ENCODE measurements around the gene PLXNA4.

Gene PLXNA4

DNA sequence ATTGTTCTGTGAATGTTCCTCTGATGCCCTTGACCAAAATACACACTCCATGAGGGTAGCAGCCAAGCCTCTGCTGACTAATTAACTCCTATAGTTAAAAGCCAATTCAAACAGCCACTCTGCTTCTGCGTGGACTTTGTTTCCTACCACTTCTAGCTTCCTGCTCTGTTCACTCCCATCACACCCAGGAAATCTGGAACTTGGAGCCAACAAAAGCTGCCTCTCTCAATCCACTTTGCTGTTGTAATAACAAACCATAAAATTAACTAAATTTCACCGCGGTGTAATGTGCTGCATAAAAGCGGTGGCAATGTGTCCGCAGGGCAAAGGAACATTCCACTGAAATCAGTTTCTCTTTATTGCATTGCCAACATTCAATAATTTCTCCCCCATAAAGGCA lies 239.5 kb downstream of the PLXNA4 start:
- POLR2A ChIA-PET = no interaction called here
- CTCF ChIA-PET = interaction anchor here (0.9 to 3.1 kb wide), 4 partner anchors 12 to 1098 kb away, joined by 3 to 13 read pairs (median 6); no protein-coding TSS in a partner anchor
- DNase-seq (ENCODE audit: extremely low spot score) = no peak
- TF ChIP-seq, protein P1, sequence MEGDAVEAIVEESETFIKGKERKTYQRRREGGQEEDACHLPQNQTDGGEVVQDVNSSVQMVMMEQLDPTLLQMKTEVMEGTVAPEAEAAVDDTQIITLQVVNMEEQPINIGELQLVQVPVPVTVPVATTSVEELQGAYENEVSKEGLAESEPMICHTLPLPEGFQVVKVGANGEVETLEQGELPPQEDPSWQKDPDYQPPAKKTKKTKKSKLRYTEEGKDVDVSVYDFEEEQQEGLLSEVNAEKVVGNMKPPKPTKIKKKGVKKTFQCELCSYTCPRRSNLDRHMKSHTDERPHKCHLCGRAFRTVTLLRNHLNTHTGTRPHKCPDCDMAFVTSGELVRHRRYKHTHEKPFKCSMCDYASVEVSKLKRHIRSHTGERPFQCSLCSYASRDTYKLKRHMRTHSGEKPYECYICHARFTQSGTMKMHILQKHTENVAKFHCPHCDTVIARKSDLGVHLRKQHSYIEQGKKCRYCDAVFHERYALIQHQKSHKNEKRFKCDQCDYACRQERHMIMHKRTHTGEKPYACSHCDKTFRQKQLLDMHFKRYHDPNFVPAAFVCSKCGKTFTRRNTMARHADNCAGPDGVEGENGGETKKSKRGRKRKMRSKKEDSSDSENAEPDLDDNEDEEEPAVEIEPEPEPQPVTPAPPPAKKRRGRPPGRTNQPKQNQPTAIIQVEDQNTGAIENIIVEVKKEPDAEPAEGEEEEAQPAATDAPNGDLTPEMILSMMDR (IDR thresholded peaks at IDR 0.05; ENCODE audit: control extremely low read depth, extremely low read depth, low read depth, missing control alignments) = no peak

DNA sequence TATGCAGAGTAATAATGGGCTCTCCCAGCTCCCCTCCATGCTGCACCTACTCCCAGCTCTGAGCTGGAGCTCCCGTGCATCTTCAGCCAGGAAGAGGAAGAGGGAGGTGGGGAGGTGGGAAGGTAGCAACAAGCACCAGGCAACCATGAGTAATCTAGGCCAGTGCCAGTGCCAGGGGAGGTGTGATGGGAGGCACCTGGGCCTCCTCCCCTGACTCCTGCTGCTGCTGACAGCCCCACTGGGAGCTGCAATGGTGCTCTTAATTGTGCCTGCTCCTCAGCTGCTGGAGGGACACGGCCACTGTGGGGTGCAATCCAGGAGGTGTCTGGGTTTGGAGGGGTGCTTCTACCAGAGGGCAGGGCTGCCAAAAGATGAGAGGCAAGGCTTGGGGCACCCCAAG lies 243.0 kb downstream of the PLXNA4 start:
- ChIA-PET POLR2A (no interaction called here), CTCF (no interaction called here)
- TF ChIP-seq, protein P1 (IDR thresholded peaks at IDR 0.05; ENCODE audit: control extremely low read depth, extremely low read depth, low read depth, missing control alignments) = no peak
- DNase-seq (ENCODE audit: extremely low spot score) = no peak

- TF ChIP-seq, protein P1 (IDR thresholded peaks at IDR 0.05; ENCODE audit: control extremely low read depth, extremely low read depth, low read depth, missing control alignments) = no peak
- ChIA-PET POLR2A (no interaction called here), CTCF (interaction anchor here (5.1 kb wide), 1 partner anchor 10 kb away, joined by 20 read pairs; no protein-coding TSS in a partner anchor)
- no peak for DNase-seq (ENCODE audit: extremely low spot score)
These were observed 247.5 kb downstream of the PLXNA4 start for GRCh38 chr7:132328760-132329159.

DNA sequence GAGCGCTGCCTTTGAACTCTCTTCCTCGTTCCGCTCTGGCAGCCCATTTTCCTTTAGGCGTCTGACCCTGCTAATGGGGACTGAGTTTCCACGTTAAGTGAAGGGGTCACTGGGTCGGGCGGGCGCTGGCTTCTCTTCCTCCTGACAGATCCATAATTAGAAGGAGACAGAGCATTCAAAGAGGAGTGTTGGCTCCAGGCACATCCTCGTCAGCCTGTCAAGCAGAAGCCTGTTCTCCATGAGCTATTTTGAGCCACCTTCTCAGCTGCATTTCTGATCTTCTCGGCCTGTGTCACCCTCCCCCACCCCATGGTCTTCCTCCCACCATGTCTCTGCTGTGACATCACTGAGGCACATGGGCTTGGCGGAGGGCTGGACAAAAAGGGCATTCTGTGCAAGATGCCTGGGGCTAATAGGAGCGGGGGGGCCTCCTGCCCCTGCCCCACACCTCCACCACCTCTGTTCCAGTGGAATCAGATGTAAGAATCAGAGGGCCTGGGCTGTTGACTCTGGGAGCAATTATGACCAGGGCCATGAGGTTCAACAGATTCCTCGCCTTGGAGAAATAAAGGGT lies 248.1 kb downstream of the PLXNA4 start:
- TF ChIP-seq, protein P1 (IDR thresholded peaks at IDR 0.05; ENCODE audit: control extremely low read depth, extremely low read depth, low read depth, missing control alignments) = no peak
- POLR2A ChIA-PET = no interaction called here
- DNase-seq (ENCODE audit: extremely low spot score) = no peak
- CTCF ChIA-PET = interaction anchor here (5.1 kb wide), 1 partner anchor 9 kb away, joined by 20 read pairs; no protein-coding TSS in a partner anchor

DNA sequence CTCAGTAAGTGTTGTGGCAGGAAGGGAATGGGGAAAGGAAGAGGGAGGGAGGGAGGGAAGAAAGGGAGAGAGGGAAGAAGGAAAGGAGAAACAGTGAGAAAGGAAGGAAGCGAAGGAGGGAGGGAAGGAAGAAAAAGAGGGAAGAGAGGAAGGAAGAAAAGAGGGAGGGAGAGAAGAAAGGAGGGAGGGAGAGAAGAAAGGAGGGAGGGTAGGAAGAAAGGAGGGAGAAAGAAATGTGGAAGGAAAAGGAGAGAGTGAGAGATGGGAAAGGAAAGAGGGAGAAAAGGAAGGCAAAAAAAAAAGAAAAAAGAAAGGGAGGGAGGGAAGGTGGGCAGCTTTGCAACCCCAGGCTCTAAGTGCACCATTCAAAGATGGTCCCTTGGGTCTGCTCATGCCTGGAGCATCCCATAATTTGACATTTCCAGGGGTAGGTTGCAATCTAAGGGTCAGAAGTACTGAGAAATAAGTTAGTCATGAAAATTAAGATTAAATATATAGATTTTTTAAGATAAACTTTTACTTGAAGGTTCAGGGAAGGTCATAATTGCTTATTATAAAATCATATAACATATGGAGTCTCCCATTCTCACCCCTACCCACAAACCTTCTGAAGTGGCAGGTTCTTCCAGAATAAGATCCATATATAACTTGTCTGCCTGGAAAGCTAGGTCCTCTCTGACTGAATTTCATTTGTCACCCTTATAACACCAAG lies 249.2 kb downstream of the PLXNA4 start:
- DNase-seq (ENCODE audit: extremely low spot score) = no peak
- POLR2A ChIA-PET = no interaction called here
- TF ChIP-seq, protein P1 (IDR thresholded peaks at IDR 0.05; ENCODE audit: control extremely low read depth, extremely low read depth, low read depth, missing control alignments) = no peak
- CTCF ChIA-PET = interaction anchor here (5.1 kb wide), 1 partner anchor 8 kb away, joined by 20 read pairs; no protein-coding TSS in a partner anchor

DNA sequence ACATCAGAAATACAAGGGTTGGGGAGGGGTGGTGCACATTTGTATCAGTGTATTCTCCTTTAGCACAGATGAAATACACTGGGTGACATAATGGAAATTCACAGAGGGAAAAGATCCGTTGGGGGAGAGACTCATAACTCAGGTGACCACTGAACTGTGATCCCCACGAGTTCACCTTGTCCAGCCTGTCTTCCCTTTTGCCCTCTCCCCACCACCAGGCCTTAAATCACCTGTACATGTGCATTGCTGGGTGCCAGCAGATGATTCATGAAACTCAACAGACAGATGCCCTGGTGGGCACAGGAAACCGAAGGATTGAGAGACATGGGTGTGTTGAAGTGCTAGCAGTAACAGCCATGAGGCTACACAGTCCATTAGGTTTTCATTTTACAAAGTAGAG lies 253.3 kb downstream of the PLXNA4 start:
- TF ChIP-seq, protein P1 (IDR thresholded peaks at IDR 0.05; ENCODE audit: control extremely low read depth, extremely low read depth, low read depth, missing control alignments) = no peak
- ChIA-PET CTCF (no interaction called here), POLR2A (no interaction called here)
- DNase-seq (ENCODE audit: extremely low spot score) = no peak
